Mesothelial cell of epicardium (in vitro differentiated cells): Measurements from ENCODE around the gene ASGR1. TPM values are rescaled to one million over a fixed set of nuclear protein-coding genes. Genes with fewer than 3 reads are reported as not detected.

ENCODE experiments used
- DNase-seq, 2 experiments: peaks; one replicate each; pipeline ENCODE4 v3.0.0; 2021; ENCODE audit warnings: low spot score in 2 of 2; ENCODE audit not compliant: unreplicated experiment in 2 of 2
- H3K27ac Mint-ChIP-seq: 2 replicates; pipeline ENCODE4 v1.8.0; 2021; ENCODE audit warnings: mixed read lengths
- H3K27me3 Mint-ChIP-seq: 2 replicates; pipeline ENCODE4 v1.8.0; 2021; ENCODE audit warnings: low read depth, mixed read lengths
- H3K36me3 Mint-ChIP-seq: 2 replicates; pipeline ENCODE4 v1.8.0; 2021; ENCODE audit warnings: mixed read lengths
- H3K4me1 Mint-ChIP-seq: 2 replicates; pipeline ENCODE4 v1.8.0; 2021; ENCODE audit warnings: mixed read lengths
- H3K4me3 Mint-ChIP-seq: 2 replicates; pipeline ENCODE4 v1.8.0; 2021; ENCODE audit warnings: mild to moderate bottlenecking, moderate library complexity, mixed read lengths
- H3K9me3 Mint-ChIP-seq: 2 replicates; pipeline ENCODE4 v1.8.0; 2021; ENCODE audit warnings: mixed read lengths
- total RNA-seq: library from RNA; stranded (reverse); gene quantifications from 3 replicates; pipeline ENCODE4 v1.2.1, GENCODE V29; 2021
- TF ChIP-seq, protein P1 (sequence below): fragments of 200-600 bp; sonication (generic); IDR thresholded peaks from one replicate; pipeline ENCODE4 v1.5.0; 2021; ENCODE audit warnings: antibody characterized with exemption; ENCODE audit not compliant: unreplicated experiment

ASGR1 gene
- total RNA-seq, 1 donor from 2014 or later: 19.7 TPM

DNA sequence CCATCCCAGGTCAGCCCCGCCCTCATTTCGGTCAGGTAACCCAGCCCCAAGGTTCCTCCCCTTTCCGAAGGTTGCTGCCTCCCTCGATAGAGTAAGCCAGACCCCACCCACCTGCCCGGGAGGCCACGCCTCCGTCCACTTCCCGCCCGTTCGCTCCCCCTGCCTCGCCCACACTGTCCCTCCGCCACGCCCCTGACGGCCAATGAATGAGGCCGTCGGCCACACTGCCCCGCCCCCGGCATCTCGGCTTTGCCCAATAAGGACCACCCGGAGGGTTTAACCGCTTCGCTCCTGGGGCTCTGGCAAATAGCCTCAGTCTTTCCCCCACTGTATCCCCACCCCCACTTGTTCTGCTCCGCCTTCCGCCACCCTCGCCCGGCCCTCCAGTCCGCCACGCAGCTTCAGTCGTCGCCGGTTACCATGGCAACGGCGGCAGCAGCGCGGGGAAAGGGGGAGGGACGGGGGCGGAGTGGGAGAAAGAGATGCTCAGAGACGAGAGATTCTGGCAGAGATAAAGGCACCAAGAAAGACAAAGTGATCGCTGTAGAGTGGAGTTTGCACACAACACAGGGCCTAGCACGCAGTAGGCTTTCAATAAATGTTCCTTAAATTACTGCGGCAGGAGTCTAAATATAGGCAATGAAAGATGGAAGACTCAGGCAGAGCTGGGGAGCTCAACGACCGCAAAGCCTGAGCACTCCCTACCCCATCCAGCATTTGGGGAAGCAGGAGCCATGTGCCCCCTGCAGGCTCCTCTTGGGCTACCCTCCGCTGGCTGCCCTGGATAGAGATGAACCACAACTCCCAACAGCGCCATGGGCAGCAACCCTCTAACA lies 35.3 kb upstream of the ASGR1 start:
- peak; percentile 99 for DNase-seq
- TF ChIP-seq, protein P1, sequence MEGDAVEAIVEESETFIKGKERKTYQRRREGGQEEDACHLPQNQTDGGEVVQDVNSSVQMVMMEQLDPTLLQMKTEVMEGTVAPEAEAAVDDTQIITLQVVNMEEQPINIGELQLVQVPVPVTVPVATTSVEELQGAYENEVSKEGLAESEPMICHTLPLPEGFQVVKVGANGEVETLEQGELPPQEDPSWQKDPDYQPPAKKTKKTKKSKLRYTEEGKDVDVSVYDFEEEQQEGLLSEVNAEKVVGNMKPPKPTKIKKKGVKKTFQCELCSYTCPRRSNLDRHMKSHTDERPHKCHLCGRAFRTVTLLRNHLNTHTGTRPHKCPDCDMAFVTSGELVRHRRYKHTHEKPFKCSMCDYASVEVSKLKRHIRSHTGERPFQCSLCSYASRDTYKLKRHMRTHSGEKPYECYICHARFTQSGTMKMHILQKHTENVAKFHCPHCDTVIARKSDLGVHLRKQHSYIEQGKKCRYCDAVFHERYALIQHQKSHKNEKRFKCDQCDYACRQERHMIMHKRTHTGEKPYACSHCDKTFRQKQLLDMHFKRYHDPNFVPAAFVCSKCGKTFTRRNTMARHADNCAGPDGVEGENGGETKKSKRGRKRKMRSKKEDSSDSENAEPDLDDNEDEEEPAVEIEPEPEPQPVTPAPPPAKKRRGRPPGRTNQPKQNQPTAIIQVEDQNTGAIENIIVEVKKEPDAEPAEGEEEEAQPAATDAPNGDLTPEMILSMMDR: no peak
- peaks cover 75% of the 10 kb centered on the region for H3K4me1 Mint-ChIP-seq
- peak overlapping the region; percentile 98 for H3K27ac Mint-ChIP-seq
- peak overlapping the region; percentile 92 for H3K4me3 Mint-ChIP-seq
- H3K27me3 Mint-ChIP-seq: no peaks in the 10 kb centered on the region
- no peaks in the 10 kb centered on the region for H3K9me3 Mint-ChIP-seq
- no peaks in the 10 kb centered on the region for H3K36me3 Mint-ChIP-seq

DNA sequence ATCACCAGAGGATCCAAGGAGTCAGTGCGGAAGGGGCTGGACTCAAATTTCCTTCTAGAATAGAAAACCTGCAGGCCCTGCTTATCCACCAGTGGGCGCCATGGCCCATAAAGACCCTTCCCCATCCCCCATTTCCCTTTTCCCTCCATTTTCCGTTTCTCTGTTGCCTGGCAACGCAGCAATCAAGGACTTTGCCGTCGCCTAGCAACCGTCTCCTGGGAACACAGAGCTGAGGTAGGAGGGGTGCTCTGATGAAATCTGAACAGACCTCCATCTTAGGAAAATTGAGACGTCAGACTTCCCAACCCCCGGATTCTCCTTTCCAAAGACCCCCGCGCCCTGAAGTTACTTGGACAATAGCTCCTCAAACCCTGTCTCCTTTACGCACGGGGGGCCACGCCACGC lies 34.7 kb upstream of the ASGR1 start:
- Mint-ChIP-seq H3K4me1 (peaks cover 71% of the 10 kb centered on the region), H3K9me3 (no peaks in the 10 kb centered on the region), H3K27ac (peak overlapping the region; percentile 98), H3K4me3 (peak overlapping the region; percentile 92), H3K27me3 (no peaks in the 10 kb centered on the region), H3K36me3 (no peaks in the 10 kb centered on the region)
- TF ChIP-seq, protein P1: peak; percentile 51
- DNase-seq: peak; percentile 75 to 84

DNA sequence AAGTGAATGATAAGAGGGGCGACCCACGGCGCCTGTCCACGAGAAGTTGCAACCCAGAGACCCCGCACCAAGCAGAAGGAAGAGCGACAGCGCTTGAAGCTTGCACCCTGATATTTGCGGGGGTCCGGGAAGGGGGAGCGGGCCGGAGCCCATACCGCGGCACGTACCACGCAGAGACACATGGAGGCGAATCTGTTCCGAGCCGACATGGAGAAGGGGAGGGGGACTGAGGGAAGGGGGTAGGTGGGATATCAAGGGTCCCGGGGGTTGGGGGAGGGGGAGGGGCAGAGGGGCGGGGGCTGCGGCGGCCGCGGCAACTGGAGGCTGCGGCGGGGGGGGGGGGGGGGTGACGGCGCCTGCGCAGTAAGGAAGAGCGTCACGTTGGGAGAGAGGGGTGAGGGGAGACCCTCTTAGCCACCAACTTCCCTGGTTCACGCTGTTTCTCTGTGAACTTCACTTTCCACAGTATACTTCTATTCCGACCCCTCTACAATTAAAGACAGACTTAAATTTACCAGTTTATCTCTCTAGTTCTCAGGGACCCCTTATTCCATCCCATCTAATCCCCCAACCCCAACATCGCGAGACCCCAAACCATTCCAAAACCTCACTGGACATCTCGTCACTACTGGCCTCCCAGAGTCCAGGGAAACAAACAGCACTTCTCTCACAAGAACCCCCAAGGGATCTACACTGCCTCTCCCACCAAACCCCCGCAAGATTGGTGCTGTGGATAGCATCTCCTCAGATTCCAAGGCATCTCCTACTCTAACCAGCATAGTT lies 32.5 kb upstream of the ASGR1 start:
- Mint-ChIP-seq H3K4me3 (peak overlapping the region; percentile 59), H3K27me3 (no peaks in the 10 kb centered on the region), H3K36me3 (no peaks in the 10 kb centered on the region), H3K27ac (peak overlapping the region; percentile 74), H3K4me1 (peaks cover 71% of the 10 kb centered on the region), H3K9me3 (no peaks in the 10 kb centered on the region)
- DNase-seq: peak in 1 of 2 experiments; percentile 17
- TF ChIP-seq, protein P1: no peak

DNA sequence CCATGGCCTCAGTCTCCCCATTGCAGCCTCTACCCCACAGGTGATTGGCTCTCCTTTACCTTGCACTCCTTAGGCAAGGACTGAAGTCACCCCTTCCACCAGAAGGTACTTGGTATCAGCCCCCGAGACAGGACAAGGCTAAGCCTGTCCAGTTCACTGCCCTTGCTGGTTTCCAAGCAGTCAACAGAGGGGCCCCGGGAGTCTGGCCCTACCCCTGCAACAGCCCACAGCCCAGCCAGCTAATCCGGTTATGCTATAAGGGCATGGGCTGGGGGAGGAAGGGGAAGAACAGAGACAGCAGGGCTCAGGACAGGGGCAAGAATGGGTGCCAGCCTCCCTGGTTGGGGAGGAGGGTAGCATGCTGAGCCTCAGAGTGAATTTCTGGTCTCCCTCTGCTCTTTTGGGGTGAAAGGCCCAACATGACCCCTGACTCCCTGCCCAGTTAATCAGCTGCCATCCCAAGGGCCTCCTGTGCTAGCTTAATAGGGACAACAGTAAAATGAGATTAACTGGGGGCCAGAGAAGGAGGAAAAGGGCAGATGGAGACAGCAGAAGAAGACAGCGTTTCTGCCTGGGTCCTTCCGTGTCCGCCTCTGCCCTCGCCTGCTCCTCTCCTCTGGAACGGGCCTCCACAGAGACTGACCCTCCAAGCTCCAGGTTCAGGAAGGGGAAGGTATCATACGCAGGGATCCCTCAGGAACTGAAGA lies 29.7 kb upstream of the ASGR1 start:
- H3K27ac Mint-ChIP-seq: peak overlapping the region; percentile 9
- TF ChIP-seq, protein P1: no peak
- H3K27me3 Mint-ChIP-seq: no peaks in the 10 kb centered on the region
- H3K36me3 Mint-ChIP-seq: no peaks in the 10 kb centered on the region
- peaks cover 72% of the 10 kb centered on the region for H3K4me1 Mint-ChIP-seq
- DNase-seq: no peak
- H3K4me3 Mint-ChIP-seq: no peak overlapping the region
- H3K9me3 Mint-ChIP-seq: no peaks in the 10 kb centered on the region

DNA sequence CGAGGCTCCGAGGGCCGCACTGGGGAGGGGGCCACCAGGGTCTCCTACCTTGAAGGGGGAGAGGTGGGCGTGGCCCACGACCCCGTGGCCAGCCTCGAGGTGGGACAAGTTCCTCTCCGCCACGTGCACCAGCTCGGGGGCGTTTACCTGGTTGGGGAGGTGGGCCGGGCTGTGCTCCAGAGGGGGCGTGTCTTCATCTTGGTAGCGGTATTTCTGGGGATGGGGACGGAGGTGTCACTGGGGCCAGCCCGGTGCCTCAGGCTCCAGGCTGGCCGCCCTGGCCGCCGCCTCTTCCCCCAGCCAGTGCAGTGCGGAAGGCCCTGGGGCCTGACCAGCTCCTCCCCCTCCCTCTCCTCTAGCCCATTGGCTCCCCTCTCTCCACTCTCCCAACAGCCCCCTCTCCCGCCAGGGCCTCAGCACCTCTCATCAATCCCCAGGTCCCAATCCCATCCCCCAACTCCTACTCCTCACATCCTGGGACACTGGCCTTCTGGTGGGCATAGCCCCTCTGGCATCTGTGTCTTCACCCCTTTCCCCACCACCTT lies 28.9 kb upstream of the ASGR1 start:
- no peaks in the 10 kb centered on the region for H3K27me3 Mint-ChIP-seq
- peaks cover 67% of the 10 kb centered on the region for H3K4me1 Mint-ChIP-seq
- DNase-seq: no peak
- TF ChIP-seq, protein P1: no peak
- H3K4me3 Mint-ChIP-seq: peak overlapping the region; percentile 10
- H3K27ac Mint-ChIP-seq: peak overlapping the region; percentile 9
- no peaks in the 10 kb centered on the region for H3K9me3 Mint-ChIP-seq
- no peaks in the 10 kb centered on the region for H3K36me3 Mint-ChIP-seq
